ENCODE data around the gene CALML4. TPM values are rescaled to one million over a fixed set of nuclear protein-coding genes. Genes with fewer than 3 reads are reported as not detected.
"Not testable (repeated sequence)": the region's sequence is repeated elsewhere in the genome, so short reads cannot be mapped to it uniquely, and the experiment has no call there.

The CALML4 gene
- total RNA-seq, 3 donors from 2014 or later, result 4.0 to 5.5 (median 4.8) TPM

GRCh38 chr15:68172037-68172436 lies 33.1 kb downstream of the CALML4 start:
- DNase-seq; H3K9me3 Mint-ChIP-seq; H3K4me1 Mint-ChIP-seq (ENCODE audit: low read depth); ATAC-seq; H3K4me3 Mint-ChIP-seq; H3K27me3 Mint-ChIP-seq (ENCODE audit: low read depth): not testable (repeated sequence)
- peaks cover 20% of the 10 kb centered on the region for H3K36me3 Mint-ChIP-seq (ENCODE audit: insufficient read depth)

- ATAC-seq, result no peak
- Mint-ChIP-seq H3K9me3 (no peaks in the 10 kb centered on the region), H3K36me3 (ENCODE audit: insufficient read depth) (peaks cover 19% of the 10 kb centered on the region), H3K27me3 (ENCODE audit: low read depth) (no peaks in the 10 kb centered on the region), H3K4me3 (no peak overlapping the region), H3K4me1 (ENCODE audit: low read depth) (peaks cover 1% of the 10 kb centered on the region)
- no peak for DNase-seq
These were observed 38.3 kb downstream of the CALML4 start for GRCh38 chr15:68166847-68167246.

- H3K4me3 Mint-ChIP-seq, result no peak overlapping the region
These were observed 41.9 kb downstream of the CALML4 start for GRCh38 chr15:68163191-68163590.

DNA sequence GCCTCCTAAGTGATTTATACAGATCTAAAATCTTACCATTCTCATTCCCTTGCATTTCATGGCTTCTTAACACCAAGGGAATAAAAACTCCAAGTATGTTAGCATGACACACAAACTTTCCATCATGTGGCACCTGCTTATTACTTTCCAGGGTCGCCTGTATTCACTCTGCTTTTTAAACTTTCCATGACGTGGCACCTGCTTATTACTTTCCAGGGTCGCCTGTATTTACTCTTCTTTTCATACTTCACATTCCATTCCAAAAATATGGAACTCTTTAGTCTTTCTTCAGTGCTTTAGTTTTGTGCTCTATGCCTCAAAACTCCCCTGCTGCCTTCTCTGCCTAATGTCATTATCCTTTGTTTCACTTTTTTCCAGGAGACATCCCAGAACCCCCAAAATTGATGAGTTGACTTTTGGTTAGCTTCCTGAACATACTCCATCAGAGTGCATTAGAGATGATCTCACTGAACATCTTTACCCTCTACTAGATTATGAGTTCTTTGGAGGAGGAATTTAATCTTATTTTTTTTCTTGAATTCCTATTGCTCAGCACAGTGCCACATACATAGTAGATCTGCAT lies 47.0 kb downstream of the CALML4 start:
- no peaks in the 10 kb centered on the region for H3K4me1 Mint-ChIP-seq (ENCODE audit: low read depth)
- no peaks in the 10 kb centered on the region for H3K9me3 Mint-ChIP-seq
- DNase-seq (no peak), ATAC-seq (no peak)
- H3K36me3 Mint-ChIP-seq (ENCODE audit: insufficient read depth), result peaks cover 32% of the 10 kb centered on the region
- no peaks in the 10 kb centered on the region for H3K27me3 Mint-ChIP-seq (ENCODE audit: low read depth)
- H3K4me3 Mint-ChIP-seq, result no peak overlapping the region

More at GRCh38 chr15:68163191-68163590, 41.9 kb downstream of the CALML4 start:
- DNase-seq (no peak), ATAC-seq (no peak)
- Mint-ChIP-seq H3K36me3 (ENCODE audit: insufficient read depth) (peaks cover 27% of the 10 kb centered on the region), H3K9me3 (no peaks in the 10 kb centered on the region), H3K27me3 (ENCODE audit: low read depth) (no peaks in the 10 kb centered on the region), H3K4me1 (ENCODE audit: low read depth) (peaks cover 1% of the 10 kb centered on the region)

GRCh38 chr15:68157074-68157473 lies 48.1 kb downstream of the CALML4 start:
- Mint-ChIP-seq H3K4me3 (no peak overlapping the region), H3K36me3 (ENCODE audit: insufficient read depth) (peaks cover 31% of the 10 kb centered on the region), H3K27me3 (ENCODE audit: low read depth) (no peaks in the 10 kb centered on the region), H3K9me3 (no peaks in the 10 kb centered on the region), H3K4me1 (ENCODE audit: low read depth) (peaks cover 2% of the 10 kb centered on the region)
- DNase-seq, result no peak
- no peak for ATAC-seq

GRCh38 chr15:68154923-68155559 lies 50.1 kb downstream of the CALML4 start:
- peaks cover 17% of the 10 kb centered on the region for H3K36me3 Mint-ChIP-seq (ENCODE audit: insufficient read depth)
- ATAC-seq, result no peak
- peak; percentile 12 for DNase-seq

DNA sequence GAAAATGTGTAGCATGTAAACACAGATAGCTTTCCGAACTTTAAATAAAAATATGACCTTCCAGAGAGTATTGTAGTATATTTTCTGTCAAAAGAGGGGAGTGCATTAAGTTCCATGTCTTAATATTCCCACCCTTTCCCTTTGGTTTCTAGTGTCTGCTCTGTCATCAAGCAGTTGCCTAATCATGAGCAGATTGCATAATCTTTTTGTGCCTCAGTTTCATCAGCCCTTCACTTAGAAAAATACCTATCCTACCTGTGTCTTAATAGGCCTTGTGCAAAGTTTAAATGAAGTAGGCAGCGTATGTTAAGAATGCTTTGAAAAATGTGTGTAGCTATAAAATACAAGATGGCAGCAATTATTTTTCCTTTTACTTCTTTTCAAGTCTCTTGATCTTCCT lies 52.8 kb downstream of the CALML4 start:
- Mint-ChIP-seq H3K4me1 (ENCODE audit: low read depth) (peaks cover 12% of the 10 kb centered on the region), H3K36me3 (ENCODE audit: insufficient read depth) (peaks cover 23% of the 10 kb centered on the region), H3K27me3 (ENCODE audit: low read depth) (no peaks in the 10 kb centered on the region), H3K9me3 (no peaks in the 10 kb centered on the region), H3K4me3 (no peak overlapping the region)
- DNase-seq (no peak), ATAC-seq (no peak)

More at GRCh38 chr15:68154923-68155559, 50.1 kb downstream of the CALML4 start:
- peaks cover 2% of the 10 kb centered on the region for H3K4me1 Mint-ChIP-seq (ENCODE audit: low read depth)
- H3K4me3 Mint-ChIP-seq, result no peak overlapping the region
- no peaks in the 10 kb centered on the region for H3K9me3 Mint-ChIP-seq
- H3K27me3 Mint-ChIP-seq (ENCODE audit: low read depth), result no peaks in the 10 kb centered on the region

DNA sequence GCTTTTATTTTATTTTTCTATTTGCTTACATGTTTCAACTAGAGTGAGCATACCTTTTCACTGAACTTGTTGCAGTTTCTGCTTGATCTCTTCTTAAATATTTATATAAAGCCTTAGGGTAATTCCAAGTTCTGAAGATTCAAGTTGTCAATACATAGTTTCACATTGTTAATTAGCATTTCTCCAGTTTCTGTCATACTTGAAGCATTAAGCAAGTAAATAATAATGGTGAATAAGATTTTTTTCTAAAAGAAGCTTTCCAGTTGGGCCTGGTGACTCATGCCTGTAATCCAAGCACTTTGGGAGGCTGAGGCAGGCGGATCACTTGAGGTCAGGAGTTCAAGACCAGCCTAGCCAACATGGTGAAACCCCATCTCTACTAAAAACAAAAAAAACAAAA lies 53.9 kb downstream of the CALML4 start:
- H3K9me3 Mint-ChIP-seq, result no peaks in the 10 kb centered on the region
- DNase-seq (no peak), ATAC-seq (no peak)
- peaks cover 12% of the 10 kb centered on the region for H3K4me1 Mint-ChIP-seq (ENCODE audit: low read depth)
- no peaks in the 10 kb centered on the region for H3K27me3 Mint-ChIP-seq (ENCODE audit: low read depth)
- no peak overlapping the region for H3K4me3 Mint-ChIP-seq
- H3K36me3 Mint-ChIP-seq (ENCODE audit: insufficient read depth), result peaks cover 29% of the 10 kb centered on the region

GRCh38 chr15:68150187-68150586 lies 54.9 kb downstream of the CALML4 start:
- H3K27me3 Mint-ChIP-seq (ENCODE audit: low read depth), result no peaks in the 10 kb centered on the region
- no peaks in the 10 kb centered on the region for H3K9me3 Mint-ChIP-seq

GRCh38 chr15:68149059-68149458 lies 56.1 kb downstream of the CALML4 start:
- H3K9me3 Mint-ChIP-seq, result no peaks in the 10 kb centered on the region
- no peak for DNase-seq
- no peaks in the 10 kb centered on the region for H3K27me3 Mint-ChIP-seq (ENCODE audit: low read depth)
- H3K36me3 Mint-ChIP-seq (ENCODE audit: insufficient read depth), result peaks cover 25% of the 10 kb centered on the region
- H3K4me3 Mint-ChIP-seq, result no peak overlapping the region
- peaks cover 12% of the 10 kb centered on the region for H3K4me1 Mint-ChIP-seq (ENCODE audit: low read depth)
- no peak for ATAC-seq

More at GRCh38 chr15:68150187-68150586, 54.9 kb downstream of the CALML4 start:
- Mint-ChIP-seq H3K36me3 (ENCODE audit: insufficient read depth) (peaks cover 34% of the 10 kb centered on the region), H3K4me1 (ENCODE audit: low read depth) (peaks cover 12% of the 10 kb centered on the region), H3K4me3 (no peak overlapping the region)
- ATAC-seq, result no peak
- no peak for DNase-seq

- Mint-ChIP-seq H3K4me1 (ENCODE audit: low read depth) (peaks cover 12% of the 10 kb centered on the region), H3K4me3 (no peak overlapping the region), H3K9me3 (no peaks in the 10 kb centered on the region), H3K27me3 (ENCODE audit: low read depth) (no peaks in the 10 kb centered on the region), H3K36me3 (ENCODE audit: insufficient read depth) (peaks cover 24% of the 10 kb centered on the region)
- DNase-seq (no peak), ATAC-seq (no peak)
These were observed 57.1 kb downstream of the CALML4 start for GRCh38 chr15:68148039-68148438.

DNA sequence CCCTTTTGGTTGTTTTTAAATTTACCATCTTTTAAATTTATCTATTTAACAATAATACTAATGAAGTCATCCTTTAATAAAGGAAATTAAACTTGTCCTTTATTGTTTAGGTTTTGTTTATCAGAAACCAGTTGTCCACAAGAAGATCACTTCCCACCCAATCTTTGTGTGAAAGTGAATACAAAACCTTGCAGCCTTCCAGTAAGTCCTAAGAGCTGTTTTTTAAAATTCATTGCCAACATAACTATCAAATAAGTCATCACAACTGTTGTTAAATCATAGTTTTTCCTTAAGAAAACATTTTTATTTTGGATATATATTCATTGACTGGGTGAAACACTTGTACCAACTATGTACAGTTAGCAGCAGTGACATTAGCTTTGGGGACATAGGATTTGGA lies 59.4 kb downstream of the CALML4 start:
- H3K9me3 Mint-ChIP-seq, result no peaks in the 10 kb centered on the region
- peaks cover 20% of the 10 kb centered on the region for H3K36me3 Mint-ChIP-seq (ENCODE audit: insufficient read depth)
- no peak overlapping the region for H3K4me3 Mint-ChIP-seq
- no peak for ATAC-seq
- no peak for DNase-seq
- H3K4me1 Mint-ChIP-seq (ENCODE audit: low read depth), result peaks cover 13% of the 10 kb centered on the region
- H3K27me3 Mint-ChIP-seq (ENCODE audit: low read depth), result no peaks in the 10 kb centered on the region

DNA sequence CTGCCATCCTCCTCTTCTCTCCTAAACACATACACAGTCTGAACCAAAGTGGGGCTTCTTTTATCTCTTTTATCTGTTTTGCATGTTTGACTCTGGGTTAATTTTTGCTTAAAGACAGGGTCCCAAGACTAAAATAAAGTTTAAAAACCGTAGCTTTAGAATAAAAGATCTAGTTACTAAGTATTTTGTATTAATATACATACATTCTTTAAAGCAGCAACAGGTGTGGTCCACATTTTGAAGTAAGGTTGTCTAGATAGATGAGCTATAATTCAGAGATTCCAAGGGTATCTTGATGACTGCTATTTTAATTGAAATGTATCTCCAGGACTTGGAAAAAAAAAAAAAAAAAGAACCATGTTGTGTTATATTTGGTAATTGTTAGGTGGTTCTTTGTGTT lies 61.3 kb downstream of the CALML4 start:
- peaks cover 18% of the 10 kb centered on the region for H3K36me3 Mint-ChIP-seq (ENCODE audit: insufficient read depth)

DNA sequence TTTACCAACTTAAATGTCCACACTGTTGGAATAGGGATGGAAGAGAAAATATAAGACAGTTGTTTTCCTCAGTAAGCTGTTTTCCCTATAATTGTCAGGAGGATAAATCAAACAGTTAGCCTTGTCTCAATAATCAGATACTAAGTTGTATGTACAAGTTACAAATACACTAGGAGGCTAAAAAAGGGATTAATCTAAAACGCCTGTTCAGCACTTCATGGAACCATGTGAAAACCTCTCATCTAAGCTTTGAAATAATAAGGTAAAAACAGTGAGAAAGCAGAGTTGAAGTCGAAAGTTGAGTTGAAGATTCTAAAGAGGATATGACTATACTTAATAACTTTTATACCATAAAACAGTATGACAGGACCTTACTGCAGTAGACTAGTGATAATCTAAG lies 62.0 kb downstream of the CALML4 start:
- H3K9me3 Mint-ChIP-seq, result no peaks in the 10 kb centered on the region
- H3K27me3 Mint-ChIP-seq (ENCODE audit: low read depth), result no peaks in the 10 kb centered on the region
- no peak for DNase-seq
- peaks cover 16% of the 10 kb centered on the region for H3K36me3 Mint-ChIP-seq (ENCODE audit: insufficient read depth)
- no peak for ATAC-seq
- peaks cover 16% of the 10 kb centered on the region for H3K4me1 Mint-ChIP-seq (ENCODE audit: low read depth)
- no peak overlapping the region for H3K4me3 Mint-ChIP-seq

More for the DNA sequence above, 61.3 kb downstream of the CALML4 start:
- no peaks in the 10 kb centered on the region for H3K9me3 Mint-ChIP-seq
- DNase-seq (no peak), ATAC-seq (no peak)
- H3K4me1 Mint-ChIP-seq (ENCODE audit: low read depth), result peaks cover 15% of the 10 kb centered on the region
- H3K4me3 Mint-ChIP-seq, result no peak overlapping the region
- no peaks in the 10 kb centered on the region for H3K27me3 Mint-ChIP-seq (ENCODE audit: low read depth)
